AG04450 (cell line): ENCODE data around the gene TASP1. TPM values are rescaled to one million over a fixed set of nuclear protein-coding genes. Genes with fewer than 3 reads are reported as not detected.

Experiments used
- CTCF ChIA-PET: fragments of 300-600, 350-600 bp; formaldehyde crosslinking; extraction: SDS; loops from one replicate; lab custom pipeline; 2022; ENCODE audit warnings: antibody characterized with exemption, inconsistent platforms; lab: Charles Lee
- POLR2A ChIA-PET: fragments of 350-600 bp; formaldehyde crosslinking; extraction: SDS; loops from one replicate; lab custom pipeline; 2021; ENCODE audit warnings: antibody characterized with exemption, inconsistent platforms; lab: Yijun Ruan, JAX
- DNase-seq: peaks from one replicate; pipeline ENCODE4 v3.0.0-alpha.2; 2011; ENCODE audit warnings: low read depth, low spot score
- H3K27ac ChIP-seq: one replicate; pipeline ENCODE4 v1.5.1; 2012; ENCODE audit warnings: low read depth, low read length, control low read depth
- H3K27me3 ChIP-seq: one replicate; pipeline ENCODE4 v1.6.0; 2012; ENCODE audit warnings: low read length; ENCODE audit not compliant: control insufficient read depth, insufficient read depth
- H3K4me3 ChIP-seq: 2 replicates; pipeline ENCODE4 v1.5.1; 2011; ENCODE audit warnings: mild to moderate bottlenecking, low read depth, low read length, control low read depth
- H3K9me3 ChIP-seq: 2 replicates; pipeline ENCODE4 v1.5.1; 2012; ENCODE audit warnings: low read length; ENCODE audit not compliant: control insufficient read depth, insufficient read depth
- polyA plus RNA-seq: library from polyadenylated mRNA; depleted of rRNA; stranded (reverse); fragments of >200 nt; gene quantifications from 2 replicates; pipeline ENCODE4 v1.2.3, GENCODE V29; 2011
- TF ChIP-seq, protein P1 (sequence below): IDR thresholded peaks from 2 replicates; pipeline ENCODE4 v1.5.1; 2011; ENCODE audit warnings: low read depth, low read length, control low read depth, inconsistent platforms

The TASP1 gene
- polyA plus RNA-seq, 1 experiment = 6.0 TPM

DNA sequence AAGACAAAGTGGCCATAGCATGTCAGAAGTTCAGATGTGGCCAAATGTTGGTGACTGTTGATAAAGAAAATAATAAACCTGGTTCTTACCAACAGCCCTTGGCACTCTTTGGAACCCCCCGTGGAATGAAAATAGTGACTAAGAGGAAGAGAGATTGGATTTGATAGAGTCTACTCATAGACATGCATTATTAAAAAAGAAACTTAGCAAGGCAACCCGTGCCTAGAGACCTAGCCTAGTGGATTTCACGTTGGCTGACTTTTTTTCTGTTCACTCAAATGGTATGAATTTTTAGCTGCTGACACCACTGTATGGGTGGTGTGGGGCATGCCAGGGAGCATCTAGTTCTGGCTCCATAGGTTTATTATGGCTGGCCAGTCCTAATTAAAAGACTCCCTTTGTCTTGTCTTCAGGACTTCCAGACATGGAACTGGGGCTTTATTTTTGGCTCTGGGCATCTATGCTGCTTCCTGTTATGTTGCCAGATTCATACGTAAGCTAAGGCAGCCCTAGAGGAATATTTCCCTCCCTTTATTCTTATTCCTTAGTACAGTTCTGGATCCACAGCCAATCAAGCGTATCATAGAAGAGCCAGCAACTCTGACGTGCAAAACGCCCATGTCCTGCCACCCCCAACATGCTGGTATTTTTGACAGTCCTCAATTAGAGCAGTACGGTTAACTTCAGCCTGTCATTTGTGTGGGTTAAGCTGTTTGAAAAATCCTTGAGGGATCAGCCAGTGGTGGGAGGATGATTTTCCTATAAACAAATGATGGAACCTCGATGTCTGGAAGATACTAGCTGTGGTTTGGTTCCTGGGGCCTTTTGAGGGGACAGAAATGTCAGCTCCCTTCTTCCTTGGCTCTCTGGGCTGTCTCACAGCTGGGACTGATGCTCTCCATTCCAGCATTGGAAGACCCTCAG, 290.2 kb downstream of the TASP1 start:
- Histone ChIP-seq H3K9me3 (no peaks in the 10 kb centered on the region), H3K4me3 (peak overlapping the region; percentile 45), H3K27ac (peak overlapping the region; percentile 33), H3K27me3 (peaks cover 2% of the 10 kb centered on the region)
- CTCF ChIA-PET = interaction anchor here (0.8 to 2.7 kb wide), 3 partner anchors 198 to 439 kb away, joined by 3 to 14 read pairs (median 4); no protein-coding TSS in a partner anchor
- no peak for DNase-seq
- TF ChIP-seq, protein P1, sequence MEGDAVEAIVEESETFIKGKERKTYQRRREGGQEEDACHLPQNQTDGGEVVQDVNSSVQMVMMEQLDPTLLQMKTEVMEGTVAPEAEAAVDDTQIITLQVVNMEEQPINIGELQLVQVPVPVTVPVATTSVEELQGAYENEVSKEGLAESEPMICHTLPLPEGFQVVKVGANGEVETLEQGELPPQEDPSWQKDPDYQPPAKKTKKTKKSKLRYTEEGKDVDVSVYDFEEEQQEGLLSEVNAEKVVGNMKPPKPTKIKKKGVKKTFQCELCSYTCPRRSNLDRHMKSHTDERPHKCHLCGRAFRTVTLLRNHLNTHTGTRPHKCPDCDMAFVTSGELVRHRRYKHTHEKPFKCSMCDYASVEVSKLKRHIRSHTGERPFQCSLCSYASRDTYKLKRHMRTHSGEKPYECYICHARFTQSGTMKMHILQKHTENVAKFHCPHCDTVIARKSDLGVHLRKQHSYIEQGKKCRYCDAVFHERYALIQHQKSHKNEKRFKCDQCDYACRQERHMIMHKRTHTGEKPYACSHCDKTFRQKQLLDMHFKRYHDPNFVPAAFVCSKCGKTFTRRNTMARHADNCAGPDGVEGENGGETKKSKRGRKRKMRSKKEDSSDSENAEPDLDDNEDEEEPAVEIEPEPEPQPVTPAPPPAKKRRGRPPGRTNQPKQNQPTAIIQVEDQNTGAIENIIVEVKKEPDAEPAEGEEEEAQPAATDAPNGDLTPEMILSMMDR = no peak
- POLR2A ChIA-PET = no interaction called here

DNA sequence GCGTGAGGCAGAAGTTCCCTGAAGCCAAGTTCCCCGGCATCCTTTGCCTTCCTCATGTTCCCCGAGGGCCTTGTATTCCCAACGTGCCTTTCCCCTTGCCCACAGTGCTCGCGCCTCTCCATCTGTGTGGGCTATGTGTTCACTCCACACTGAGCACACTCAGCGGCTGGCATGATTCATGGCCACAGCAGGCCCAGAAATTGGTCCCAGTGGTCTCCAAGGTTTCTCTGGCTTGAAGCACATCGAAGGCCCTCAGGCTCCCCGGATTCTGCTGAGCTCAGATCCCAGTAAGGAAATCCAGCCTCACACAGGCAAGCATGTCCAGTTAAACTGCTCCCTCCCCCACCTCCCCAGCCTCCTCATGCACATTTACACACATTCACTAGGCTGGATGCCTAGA, 294.1 kb downstream of the TASP1 start:
- Histone ChIP-seq H3K9me3 (no peaks in the 10 kb centered on the region), H3K27me3 (peaks cover 5% of the 10 kb centered on the region), H3K4me3 (no peak overlapping the region), H3K27ac (no peak overlapping the region)
- CTCF ChIA-PET = interaction anchor here (1.8 kb wide), 1 partner anchor 202 kb away, joined by 7 read pairs; no protein-coding TSS in a partner anchor
- POLR2A ChIA-PET = no interaction called here
- no peak for DNase-seq
- TF ChIP-seq, protein P1 = no peak

DNA sequence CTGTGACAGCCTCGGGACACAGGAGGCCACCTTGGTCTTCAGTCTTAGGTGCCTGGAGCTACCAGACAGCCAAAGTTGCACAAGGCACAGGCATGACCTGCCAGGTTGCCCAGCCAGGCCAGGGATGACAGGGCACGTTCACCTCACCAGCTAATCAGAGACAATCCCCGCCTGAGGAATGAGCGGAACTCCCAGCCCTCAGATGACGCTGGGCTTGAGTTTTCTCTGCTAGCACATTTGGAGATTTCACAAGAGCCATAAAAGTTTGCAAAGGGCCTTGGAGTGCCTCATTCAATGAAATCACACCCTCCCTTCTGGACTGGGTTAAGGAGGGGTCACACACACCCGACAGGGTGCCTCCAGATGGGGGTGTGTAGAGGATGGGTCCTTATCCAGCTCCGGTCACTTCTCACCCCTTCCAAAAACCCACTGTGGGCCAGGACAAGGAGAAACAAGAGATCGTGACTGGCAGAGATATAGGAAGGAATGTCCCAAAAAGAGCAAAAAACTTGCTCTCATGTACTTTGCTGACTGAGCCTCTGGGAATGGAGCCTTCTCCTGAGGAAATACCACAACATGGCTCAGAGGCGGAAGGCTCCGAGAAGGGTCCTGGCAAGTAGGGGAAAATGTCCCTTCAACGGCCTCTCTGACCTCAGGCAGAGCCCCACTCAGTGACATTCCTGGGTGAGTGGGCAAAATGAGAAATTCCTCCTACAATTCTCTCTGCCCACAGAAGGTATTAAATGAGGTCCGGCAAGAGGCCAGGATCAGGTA, 296.1 kb downstream of the TASP1 start:
- ChIA-PET CTCF (interaction anchor here (0.5 kb wide), 1 partner anchor 20 kb away, joined by 4 read pairs; no protein-coding TSS in a partner anchor), POLR2A (no interaction called here)
- DNase-seq = no peak
- Histone ChIP-seq H3K27ac (no peak overlapping the region), H3K27me3 (peaks cover 5% of the 10 kb centered on the region), H3K4me3 (no peak overlapping the region), H3K9me3 (no peaks in the 10 kb centered on the region)
- TF ChIP-seq, protein P1 = no peak

DNA sequence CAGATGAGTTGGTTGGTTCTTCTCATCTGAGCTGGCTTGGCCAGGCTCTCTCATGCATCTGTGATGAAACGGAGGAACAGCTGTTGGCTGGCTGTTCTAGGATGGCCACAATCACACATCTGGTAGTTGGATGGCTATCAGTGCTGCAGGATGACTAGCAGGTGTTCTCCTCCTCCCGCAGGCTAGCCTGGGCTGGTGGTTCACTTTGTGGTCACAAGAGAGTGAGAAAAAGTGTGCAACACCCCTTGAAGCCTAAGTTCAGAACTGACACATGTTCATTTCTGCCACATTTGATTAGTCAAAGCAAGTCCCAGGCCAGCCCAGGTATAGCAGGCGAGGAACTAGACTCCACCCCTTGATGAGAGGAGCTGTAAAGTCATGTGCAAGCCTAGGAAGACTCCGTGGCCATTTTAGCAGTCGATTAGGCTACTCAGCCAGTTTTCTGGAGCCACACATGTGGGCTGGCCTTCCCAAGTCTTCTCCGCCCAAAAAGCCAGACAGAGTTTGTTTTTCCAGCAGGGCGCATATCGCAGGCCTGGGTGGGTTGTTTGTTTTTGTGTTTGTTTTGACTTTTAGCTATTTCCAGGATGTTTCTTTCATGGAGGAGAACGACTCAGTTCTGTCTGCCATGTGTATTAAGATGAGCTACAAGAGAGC, 296.9 kb downstream of the TASP1 start:
- POLR2A ChIA-PET = no interaction called here
- TF ChIP-seq, protein P1 = no peak
- no peak overlapping the region for H3K27ac ChIP-seq
- H3K27me3 ChIP-seq = peaks cover 5% of the 10 kb centered on the region
- no peak overlapping the region for H3K4me3 ChIP-seq
- no peak for DNase-seq
- CTCF ChIA-PET = interaction anchor here (0.5 to 1.5 kb wide), 2 partner anchors 19 to 205 kb away, joined by 4 read pairs; no protein-coding TSS in a partner anchor
- H3K9me3 ChIP-seq = no peaks in the 10 kb centered on the region
